ENCODE measurements around the gene GPR142.

Gene GPR142

DNA sequence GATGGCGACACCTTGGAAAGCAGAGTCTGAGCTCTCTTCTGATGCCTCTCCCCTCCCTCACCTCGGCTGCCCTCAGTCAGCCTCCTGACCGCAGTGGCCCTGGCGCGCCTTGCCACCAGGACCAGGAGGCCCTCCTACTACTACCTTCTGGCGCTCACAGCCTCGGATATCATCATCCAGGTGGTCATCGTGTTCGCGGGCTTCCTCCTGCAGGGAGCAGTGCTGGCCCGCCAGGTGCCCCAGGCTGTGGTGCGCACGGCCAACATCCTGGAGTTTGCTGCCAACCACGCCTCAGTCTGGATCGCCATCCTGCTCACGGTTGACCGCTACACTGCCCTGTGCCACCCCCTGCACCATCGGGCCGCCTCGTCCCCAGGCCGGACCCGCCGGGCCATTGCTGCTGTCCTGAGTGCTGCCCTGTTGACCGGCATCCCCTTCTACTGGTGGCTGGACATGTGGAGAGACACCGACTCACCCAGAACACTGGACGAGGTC lies 4.4 kb downstream of the GPR142 start:
- no peak for DNase-seq

DNA sequence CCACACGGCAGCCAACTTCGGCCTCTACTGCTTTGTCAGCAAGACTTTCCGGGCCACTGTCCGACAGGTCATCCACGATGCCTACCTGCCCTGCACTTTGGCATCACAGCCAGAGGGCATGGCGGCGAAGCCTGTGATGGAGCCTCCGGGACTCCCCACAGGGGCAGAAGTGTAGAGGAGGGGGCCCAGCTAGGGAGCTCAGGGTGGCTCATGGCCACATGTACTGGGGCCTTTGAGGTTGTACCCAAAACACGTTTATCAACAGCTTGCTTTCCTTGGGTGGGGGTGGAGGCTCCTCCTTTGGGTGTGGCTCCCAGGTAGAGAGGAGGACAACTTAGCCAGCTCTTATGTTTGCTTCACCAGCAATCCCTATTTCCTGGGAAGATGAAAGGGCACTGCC lies 5.1 kb downstream of the GPR142 start:
- no peak for DNase-seq

DNA sequence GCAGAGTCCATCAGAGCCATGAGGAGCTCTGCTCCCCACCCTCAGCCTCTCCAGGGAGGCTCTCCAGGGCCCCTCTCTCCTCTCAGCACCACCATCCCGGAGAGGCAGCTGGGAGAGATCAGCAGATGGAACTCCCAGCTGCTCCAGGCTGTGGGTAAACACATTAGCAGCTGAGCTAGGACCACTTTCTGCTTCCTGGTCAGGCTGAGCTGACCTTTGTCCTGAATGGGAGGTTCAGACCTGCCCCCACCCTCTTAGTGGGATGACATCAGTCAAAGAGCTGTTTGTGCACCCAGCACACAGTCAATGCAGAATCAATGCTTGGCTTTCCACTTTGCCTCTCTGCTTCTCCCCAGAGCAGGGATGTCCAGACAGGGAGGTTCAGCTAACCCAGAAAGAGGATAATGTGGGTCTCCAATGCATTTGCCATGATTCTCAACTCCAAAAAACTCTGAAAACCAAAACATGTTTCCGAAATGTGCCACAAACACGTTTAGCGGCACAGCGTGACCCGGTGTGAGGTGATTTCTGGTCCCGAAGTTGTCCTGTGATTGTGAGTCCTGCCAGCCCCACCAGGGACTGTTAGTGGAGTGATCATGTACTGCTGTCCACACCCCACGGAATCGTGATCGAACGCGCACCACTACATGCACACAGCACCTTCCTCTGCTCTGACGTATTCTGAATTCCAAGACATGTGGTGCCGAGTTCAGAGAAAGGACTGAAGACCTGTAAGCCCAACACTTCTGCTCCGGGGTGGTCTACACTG lies 6.7 kb downstream of the GPR142 start:
- peak; percentile 81 for DNase-seq

DNA sequence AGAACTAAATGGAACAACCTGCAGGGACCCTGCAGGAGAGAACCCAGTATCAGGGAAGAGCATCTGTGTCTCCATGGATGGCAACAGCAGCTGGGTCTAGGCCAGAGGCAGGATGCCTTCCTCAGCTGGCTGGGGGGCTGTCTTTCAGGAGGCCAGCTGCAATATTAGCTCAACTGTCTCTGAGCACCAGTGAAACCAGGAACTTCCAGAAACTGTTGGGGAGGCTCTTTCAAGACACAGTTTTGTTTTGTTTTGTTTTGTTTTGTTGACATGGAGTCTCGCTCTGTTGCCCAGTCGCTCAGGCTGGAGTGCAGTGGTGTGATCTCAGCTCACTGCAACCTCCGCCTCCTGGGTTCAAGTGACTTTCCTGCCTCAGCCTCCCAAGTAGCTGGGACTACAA lies 7.6 kb downstream of the GPR142 start:
- peak; percentile 25 for DNase-seq

DNA sequence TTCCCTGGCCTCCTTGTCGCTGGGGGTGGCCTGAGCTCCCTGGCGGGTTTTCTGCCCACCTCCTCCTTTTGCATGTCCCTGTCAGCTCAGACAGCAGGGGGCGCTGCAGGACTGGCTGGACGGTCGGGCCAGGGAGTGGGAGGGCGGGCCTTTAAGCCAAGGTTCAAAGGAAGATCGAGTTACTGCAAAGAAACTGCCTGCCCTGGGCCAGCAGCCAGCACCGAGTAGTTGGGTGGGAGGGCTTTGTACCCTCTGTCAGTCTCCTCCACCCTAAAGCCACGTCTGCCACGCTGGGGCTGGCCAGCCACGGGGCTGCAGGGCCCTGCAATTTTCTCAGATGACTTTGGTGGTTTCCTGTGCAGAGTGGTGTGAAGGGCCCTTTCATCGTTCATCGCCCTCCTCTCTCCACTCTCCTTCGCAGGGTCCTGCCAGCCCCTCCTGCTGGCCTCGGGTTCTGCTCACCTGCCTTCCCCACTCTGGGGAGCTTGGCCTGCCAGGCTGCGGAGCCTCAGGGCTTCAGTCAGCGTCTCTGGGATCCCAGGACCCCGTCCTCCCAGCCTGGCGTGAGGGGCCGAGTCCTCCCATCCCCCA lies 12.3 kb downstream of the GPR142 start:
- DNase-seq: peak; percentile 93

DNA sequence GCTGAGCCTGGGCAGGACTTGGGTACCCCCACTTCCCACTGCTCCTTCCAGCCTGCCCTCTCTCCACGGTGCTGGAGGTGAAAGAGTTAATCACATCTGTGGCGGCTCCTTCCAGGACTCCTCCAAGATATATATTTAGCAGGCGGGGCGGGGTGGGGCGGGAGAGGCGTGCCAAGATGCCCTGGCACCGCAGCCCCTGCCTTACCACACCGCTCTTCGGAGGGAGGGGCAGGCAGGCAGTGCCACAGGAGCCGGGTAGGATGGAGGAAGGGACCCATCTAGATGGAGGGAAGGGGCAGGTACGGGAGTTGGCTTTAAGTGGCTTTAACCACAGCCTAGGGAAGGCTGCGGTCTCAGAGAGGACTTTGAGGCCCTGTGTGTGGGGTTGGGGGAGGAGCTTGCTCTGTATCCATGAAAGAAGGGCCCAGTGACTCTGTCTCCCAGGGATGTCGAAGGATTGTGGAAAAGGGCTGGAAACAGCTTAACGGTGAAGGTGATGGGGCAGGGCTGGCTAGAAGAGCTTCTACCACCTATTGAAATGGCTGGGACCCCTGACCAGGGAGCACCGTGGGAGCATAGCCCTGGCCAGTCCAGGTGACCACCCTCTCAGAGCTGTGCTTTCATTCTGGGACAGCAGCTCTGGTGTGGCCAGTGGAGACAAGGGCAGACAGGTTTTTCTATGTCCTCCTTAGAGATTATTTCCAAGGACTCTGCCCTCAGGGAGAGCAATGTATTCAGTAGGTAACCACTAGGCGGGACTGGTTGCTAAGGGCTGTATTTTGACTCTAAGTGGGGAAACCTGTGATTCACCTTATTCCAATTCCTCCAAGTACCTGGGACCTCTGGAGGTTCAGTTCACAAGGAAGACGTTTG lies 13.0 kb downstream of the GPR142 start:
- peak; percentile 69 for DNase-seq

DNA sequence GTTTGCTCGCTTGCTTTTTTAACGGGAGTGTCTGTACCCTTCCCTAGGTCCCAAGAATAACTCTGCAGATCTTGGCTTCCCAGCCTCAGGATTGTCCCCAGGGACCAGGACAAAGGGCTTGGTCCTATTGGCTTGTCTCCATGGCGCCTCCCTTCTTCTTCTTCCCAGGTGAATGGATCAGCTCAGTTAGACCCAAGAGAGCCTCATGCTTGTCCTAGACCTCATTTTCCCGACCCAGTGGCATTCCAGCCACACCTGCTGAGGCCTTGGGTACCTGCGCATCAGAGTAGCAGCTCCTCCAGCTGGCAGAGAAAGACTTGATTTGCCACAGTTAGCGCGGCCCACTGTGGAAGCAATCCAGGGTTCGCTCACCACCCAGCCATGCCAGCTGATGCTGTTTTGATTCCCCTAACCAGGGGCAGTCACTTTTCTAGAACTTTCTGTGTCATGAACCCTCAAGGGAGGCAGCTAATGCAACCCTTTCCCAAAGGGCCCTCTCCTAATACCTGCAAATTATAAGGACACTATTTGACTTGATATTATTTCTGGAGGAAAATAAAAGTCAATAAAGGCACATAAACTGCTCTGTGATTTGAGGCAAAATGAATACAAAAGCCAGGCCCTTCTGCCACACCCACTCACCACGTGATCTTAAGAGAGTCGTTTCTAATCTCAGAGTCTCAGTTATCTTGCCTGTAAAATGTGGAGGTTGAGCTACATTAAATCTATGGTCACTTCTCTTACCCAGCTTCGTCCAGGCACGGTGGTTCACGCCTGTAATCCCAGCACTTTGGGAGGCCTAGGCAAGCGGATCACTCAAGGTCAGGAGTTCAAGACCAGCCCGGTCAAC lies 13.9 kb downstream of the GPR142 start:
- DNase-seq: no peak

DNA sequence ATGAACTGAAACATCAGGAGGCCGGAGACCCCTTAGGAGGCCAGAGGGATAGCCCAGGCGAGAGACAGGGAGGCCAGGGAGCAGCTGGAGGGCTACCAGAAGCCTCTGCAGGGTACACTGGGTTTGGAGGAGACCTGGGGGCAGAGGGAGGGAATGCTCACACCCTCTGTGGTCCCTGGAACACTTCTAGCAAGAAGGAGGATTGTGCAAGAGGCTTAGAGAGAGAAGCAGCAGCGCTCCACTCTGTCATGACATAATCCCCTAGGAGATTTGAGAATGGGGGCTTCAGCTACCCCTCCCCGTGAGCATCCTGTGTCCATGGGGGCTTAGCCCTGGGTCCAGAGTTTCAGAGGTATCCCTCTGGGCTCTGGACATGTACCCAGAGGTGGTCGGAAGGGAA lies 15.8 kb downstream of the GPR142 start:
- no peak for DNase-seq

DNA sequence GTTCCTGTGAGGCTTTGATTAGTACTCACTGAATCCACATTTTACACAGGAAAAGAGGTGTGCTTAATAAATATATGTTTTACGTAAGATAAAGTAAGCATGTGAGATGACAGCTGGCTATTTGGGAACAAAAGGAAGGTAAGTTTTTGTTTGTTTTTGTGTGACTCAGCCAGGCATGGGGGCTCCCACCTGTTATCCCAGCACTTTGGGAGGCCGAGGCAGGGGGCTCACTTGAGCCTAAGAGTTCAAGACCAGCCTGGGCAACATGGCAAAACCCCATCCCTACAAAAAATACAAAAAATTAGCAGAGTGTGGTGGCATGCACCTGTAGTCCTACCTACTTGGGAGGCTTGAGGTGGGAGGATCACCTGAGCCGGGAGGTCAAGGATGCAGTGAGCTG lies 17.9 kb downstream of the GPR142 start:
- peak; percentile 13 for DNase-seq

DNA sequence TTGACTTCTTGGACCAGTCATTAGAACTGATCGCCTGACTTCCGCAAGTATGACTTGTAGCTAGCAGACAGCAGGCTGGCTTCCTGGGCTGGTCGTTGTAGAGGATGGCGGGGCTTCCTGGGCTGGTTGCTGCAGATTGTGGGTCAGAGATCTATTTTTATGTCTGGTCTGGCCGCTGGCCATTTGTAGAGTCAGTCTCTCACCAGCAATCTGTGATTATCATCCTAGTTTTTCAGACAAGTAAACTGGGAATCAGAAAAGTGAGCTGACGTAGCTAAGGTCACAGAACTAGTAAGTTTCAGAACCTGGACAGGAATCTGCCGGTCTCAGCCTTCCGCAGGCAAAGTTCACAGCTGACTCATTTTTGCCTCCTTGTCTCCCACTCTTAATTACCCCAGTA lies 19.1 kb downstream of the GPR142 start:
- no peak for DNase-seq

DNA sequence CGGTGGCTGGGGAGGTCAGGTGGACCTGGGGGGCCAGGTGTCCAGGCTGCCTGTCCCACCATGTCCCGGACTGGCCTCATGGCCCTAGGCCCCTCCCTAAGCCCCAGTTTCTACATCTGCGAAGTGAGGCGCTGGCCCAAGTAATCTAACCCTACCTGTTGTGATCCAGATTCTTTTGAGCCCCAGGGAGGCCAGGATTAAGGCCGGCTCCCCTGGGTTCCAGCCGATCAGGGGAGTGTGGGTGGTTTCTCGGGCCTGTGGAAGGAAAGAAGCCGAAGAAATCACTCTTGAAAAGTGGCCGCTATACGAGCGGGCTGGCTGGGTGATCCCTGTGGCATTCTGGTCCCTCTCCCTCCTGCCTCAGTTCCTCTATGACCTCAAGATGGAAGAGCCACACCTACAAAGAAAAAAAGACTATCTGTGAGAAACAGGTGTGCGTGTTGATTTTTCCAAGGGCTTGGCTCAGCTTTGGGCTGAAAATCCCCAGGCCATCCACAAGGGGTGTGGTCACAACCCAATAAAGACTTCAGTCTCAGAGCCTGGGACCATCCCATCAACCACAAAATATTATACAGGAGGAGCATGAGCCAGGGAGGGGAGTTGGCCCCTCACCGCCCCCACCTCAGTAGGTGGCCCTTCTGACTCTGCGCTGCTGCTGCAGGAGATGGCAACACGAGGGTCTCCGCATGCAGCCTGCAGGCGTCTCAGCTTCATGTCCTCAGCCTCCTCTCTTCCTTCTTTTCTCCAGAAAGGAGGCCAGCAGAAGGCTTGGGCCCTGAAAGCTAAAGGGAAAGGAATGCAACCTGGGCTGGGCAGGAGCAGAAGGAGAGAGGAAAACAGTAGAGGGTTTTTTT lies 20.3 kb downstream of the GPR142 start:
- no peak for DNase-seq

DNA sequence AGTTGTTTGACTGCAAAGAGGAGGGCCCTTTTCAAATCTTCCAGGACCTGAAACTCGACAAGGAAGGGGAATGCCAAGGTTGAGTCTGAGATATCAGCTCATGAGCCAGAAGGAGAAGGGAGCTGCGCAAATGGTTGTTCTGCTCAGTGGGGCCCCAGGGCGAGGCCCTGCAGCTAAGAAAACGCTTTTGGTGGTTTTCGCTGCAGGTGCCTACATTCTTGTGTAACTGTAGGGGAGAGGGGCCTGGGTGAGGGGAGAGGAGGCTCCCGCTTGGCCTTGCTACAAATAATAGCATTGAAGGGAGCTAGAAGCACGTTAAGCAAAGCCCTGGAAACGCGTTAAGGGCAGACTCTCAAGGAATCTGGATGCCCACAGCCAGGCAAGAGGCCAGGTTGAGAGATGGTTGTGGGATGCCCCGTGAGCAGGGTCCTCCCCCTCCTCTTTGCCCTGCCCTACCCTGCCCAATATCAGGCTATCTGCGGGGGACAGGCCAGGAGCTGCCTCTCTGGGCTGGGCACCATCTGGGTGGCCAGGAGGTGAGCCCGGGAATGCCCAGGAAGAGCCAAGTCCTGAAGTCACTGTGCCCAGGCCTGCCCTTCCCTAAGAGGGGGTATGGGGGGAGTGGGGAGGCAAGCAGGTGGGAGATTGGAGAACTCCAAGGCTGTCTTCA lies 21.9 kb downstream of the GPR142 start:
- no peak for DNase-seq

DNA sequence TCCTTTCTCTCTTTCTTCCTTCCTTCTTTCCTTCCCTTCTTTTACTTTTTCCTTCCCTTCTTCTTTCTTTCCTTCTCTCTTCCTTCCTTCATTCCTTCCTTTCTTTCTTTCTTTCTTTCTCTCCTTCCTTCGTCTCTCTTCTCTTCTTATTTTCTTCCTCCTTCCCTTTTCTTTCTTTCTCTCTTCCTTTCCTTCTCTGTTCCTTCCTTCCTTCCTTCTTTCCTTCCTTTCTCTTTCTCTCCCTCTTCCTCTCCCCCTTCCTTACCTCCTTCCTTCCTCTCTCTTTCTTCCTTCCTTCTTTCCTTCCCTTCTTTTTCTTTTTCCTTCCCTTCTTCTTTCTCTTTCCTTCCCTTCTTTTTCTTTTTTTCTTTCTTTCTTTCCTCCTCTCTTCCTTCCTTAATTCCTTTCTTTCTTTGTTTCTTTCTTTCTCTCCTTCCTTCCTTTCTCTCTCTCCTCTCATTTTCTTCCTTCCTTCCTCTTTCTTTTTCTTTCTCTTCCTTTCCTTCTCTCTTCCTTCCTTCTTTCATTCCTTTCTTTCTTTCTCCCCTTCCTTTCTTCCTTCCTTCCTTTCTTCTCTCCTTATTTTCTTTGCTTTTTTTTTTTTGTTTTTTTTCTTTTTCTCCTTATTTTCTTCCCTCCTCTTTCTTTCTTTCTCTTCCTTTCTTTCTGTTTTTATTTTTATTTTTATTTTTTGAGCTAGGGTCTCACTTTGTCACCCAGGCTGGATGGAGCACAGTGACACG lies 22.8 kb downstream of the GPR142 start:
- DNase-seq: no peak

DNA sequence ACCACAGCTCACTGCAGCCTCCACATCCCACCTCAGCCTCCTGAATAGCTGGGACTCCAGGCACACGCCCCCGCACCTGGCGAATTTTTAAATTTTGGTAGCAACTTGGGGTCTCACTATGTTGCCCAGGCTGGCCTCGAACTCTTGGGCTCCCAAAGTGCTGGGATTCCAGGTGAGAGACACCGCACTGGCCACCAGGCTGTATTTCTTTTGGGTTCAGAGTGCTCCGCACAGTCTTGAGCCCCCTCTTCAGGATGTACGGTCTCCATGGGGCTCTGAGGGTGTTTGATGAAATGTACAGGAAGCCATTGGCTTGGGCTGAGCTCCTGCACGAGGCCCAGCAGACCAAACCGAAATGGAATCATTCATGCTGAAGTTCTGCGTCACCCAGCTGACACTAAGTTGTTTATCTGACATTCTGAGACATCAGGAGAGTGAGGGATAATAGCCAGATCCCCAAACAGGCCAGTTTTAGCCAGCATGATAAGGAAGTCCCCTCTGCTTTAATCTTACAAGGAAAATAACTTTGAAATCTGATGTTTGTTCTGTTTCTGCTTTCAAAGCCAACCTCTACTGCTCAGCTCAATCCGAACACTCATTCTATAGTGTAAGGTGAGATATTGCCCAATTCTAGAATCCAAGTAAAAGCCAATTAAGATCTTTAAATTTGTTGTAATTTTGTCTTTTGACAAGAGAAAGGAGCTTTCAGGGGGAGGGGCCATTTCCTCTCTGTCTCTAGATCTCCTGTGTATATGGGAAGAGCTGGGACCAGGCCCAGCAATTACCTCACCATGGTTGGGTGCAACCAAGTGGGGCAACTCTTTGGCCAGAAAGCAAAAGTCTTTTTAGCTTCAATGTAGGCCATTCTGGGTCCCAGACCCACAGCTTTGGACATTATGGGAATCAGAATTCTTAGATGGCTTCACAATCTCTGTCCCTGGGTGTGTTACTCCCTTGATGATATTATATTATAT lies 23.7 kb downstream of the GPR142 start:
- DNase-seq: no peak

DNA sequence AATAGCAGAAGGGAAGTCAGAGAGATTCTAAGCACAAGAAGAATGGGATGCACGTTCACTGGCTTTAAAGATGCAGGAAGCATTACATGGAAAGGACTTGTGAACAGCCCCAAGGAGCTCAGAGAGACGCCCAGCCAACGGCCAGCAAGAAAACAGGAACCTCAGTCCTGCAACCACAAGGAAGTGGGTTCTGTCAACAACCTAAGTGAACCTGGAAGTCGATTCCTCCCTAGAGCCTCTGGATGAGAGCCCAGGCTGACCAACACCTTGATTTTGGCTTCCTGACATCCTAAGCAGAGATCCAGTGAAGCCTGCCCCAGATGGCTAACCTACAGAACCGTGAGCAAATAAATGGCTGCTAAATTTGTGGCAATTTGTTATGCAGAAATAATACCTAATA lies 24.5 kb downstream of the GPR142 start:
- DNase-seq: no peak

DNA sequence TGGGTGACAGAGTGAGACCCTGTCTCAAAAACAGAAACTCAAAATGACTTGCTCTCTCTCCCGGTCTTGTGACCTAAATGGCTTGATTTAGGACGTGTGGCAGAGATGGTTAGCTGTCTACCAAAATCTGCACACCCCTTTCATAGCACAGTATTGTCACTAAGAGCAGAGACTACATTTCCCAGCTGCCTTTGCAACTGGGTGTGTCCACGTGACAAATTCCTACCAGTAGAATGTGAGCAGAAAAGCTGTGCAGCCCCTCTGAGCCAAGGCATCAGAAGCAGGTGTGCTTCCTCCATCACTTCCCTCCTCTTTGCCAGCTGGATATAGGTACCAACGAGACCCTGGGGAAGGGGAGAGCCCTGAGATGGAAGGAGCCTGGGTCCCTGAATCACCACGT lies 25.5 kb downstream of the GPR142 start:
- peak; percentile 81 for DNase-seq

DNA sequence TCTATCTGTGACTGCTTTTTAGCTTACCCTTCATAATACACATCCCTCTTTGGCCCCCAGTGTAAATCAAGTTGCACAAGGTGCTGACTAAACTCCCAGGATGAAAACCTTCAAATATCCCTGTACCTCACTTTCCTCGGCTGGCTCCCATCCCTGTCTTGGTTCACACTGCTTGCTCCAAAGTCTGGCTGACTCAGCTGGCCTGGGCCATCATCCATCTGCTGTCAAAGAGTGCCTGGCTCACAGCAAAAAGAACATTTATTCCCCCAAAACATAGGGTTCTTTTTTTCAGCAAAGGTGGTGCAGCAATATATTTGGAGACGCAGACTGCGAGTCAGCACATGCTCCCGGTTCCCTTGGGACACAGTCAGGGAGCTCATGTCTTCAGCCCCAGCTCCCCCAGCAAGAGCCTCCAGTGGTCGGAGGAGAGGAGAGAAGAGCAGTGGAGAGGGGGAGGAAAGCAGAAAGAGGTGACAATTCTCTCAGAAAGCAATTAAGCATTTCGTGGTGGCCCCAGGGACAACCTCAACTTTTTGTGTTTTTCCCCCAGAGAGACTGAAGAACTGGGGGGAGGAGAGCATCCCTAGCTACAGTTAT lies 26.1 kb downstream of the GPR142 start:
- DNase-seq: peak; percentile 72

DNA sequence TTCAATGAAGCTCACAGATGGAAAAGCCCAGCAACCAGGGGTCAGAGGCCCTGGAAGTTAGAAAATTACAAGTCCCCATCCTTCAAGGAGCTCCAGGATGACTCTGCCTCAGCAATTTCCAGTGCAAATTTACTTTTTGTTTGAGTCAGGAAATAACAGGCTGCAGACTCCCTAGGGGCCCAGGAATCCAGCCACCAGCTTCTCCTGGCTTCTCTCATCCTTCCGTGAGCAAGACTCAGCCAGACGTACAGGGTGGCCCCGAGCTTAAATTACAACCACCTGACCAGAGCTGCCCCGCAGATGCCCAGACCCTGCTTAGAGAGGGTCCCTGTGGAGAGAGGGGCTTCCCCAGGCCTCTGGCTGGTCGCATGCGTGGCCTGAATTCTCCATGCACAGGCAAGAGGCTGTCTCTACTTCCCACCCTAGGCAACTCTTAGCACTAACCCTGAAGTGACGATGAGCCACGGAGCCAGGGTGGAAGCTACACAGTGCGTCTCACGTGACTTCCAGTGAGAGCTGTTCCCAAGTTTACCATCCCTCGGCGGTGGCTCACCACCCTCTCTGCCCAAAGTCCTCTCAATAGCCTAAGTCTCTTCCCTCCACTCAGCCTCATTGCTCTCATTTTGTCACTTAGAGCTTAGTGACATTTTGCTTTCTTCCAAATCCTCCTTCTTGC lies 27.1 kb downstream of the GPR142 start:
- DNase-seq: no peak
